GM12878 (cell line): ENCODE data around the gene MYPN. TPM values are rescaled to one million over a fixed set of nuclear protein-coding genes. Genes with fewer than 3 reads are reported as not detected.

Experiments used
- ATAC-seq: fragments of 200-7000 bp; cut with Tn5 transposase; 3 replicates; pipeline ENCODE4 v1.9.1; 2020; ENCODE audit warnings: mild to moderate bottlenecking, moderate library complexity
- BruUV-seq: library from RNA; stranded (reverse); fragments of 400-500 nt; replicated peaks from 2 replicates; lab custom pipeline; 2021; lab: Mats Ljungman, UMichigan
- CTCF ChIA-PET: fragments of 300-600 bp; sonication (Branson Sonifier 250); formaldehyde crosslinking; extraction: SDS; loops from one replicate; lab custom pipeline; 2021; ENCODE audit warnings: inconsistent platforms; lab: Yijun Ruan, JAX
- POLR2A ChIA-PET: fragments of 350-600 bp; formaldehyde crosslinking; extraction: SDS; loops from one replicate; lab custom pipeline; 2021; ENCODE audit warnings: inconsistent platforms; lab: Charles Lee
- RAD21 ChIA-PET: fragments of 300-600 bp; sonication (Branson Sonifier 250); formaldehyde crosslinking; loops from one replicate; lab custom pipeline; 2023; ENCODE audit warnings: antibody characterized with exemption; ENCODE audit not compliant: unreplicated experiment; lab: Charles Lee
- SMC1A ChIA-PET: fragments of 300-600 bp; sonication (Branson Sonifier 250); formaldehyde crosslinking; loops from one replicate; lab custom pipeline; 2023; ENCODE audit not compliant: unreplicated experiment, uncharacterized antibody; lab: Charles Lee
- DNase-seq: peaks from one replicate; pipeline ENCODE4 v3.0.0-alpha.2; 2011; ENCODE audit warnings: low read depth, low spot score
- FAIRE-seq: peaks from 3 replicates; lab custom pipeline; 2011; peaks lifted over from hg19 to GRCh38; lab: Jason Lieb, UNC
- H2AFZ ChIP-seq: 2 replicates; pipeline ENCODE4 v1.6.0; 2011; ENCODE audit warnings: low read depth, low read length, control low read depth; ENCODE audit not compliant: control insufficient read depth
- H3K27ac ChIP-seq: 2 replicates; pipeline ENCODE4 v1.5.1; 2011; ENCODE audit warnings: control low read depth; ENCODE audit not compliant: control insufficient read depth, insufficient read depth
- H3K27me3 ChIP-seq, 2 experiments: replicated peaks in 1 of 2; 2 replicates each; pipeline versions ENCODE4 v1.6.0 to v1.6.1; 2011; ENCODE audit warnings: low read length in 1 of 2; ENCODE audit not compliant: control insufficient read depth in 2 of 2, insufficient read depth in 2 of 2
- H3K36me3 ChIP-seq, 2 experiments: 2 replicates each; pipeline ENCODE4 v1.5.1; 2011; ENCODE audit warnings: low read length in 1 of 2; ENCODE audit not compliant: control insufficient read depth in 2 of 2, insufficient read depth in 2 of 2
- H3K4me1 ChIP-seq: 2 replicates; pipeline ENCODE4 v1.6.1; 2011; ENCODE audit warnings: mild to moderate bottlenecking, low read length, moderate library complexity, mixed read lengths; ENCODE audit not compliant: control insufficient read depth, insufficient read depth
- H3K4me2 ChIP-seq: 2 replicates; pipeline ENCODE4 v1.6.0; 2011; ENCODE audit warnings: control low read depth; ENCODE audit not compliant: control insufficient read depth, insufficient read depth
- H3K4me3 ChIP-seq: fragments of 200-600 bp; sonication (generic); 2 replicates; pipeline ENCODE4 v1.5.1; 2016
- H3K79me2 ChIP-seq: 2 replicates; pipeline ENCODE4 v1.6.0; 2011; ENCODE audit warnings: low read length; ENCODE audit not compliant: control insufficient read depth, insufficient read depth
- H3K9ac ChIP-seq: 2 replicates; pipeline ENCODE4 v1.8.0; 2011; ENCODE audit warnings: low read length, control low read depth, mixed read lengths; ENCODE audit not compliant: control insufficient read depth, insufficient read depth
- H3K9me3 ChIP-seq: replicated peaks from 3 replicates; pipeline ENCODE4 v1.5.1; 2011; ENCODE audit warnings: mild to moderate bottlenecking, low read length; ENCODE audit not compliant: control insufficient read depth, insufficient read depth
- H4K20me1 ChIP-seq: 2 replicates; pipeline ENCODE4 v1.6.0; 2011; ENCODE audit not compliant: control insufficient read depth, insufficient read depth
- CREM ChIP-seq: IDR thresholded peaks from 2 replicates; pipeline ENCODE4 v1.6.1; 2014; ENCODE audit warnings: antibody characterized with exemption, low read depth
- E2F8 ChIP-seq: fragments of 450-650 bp; IDR thresholded peaks from 2 replicates; pipeline ENCODE4 v1.6.1; 2018; ENCODE audit warnings: mild to moderate bottlenecking, low read depth, moderate library complexity; ENCODE audit not compliant: partially characterized antibody
- EP300 ChIP-seq, 2 experiments: fragments of 150-350 bp in 1 of 2; IDR thresholded peaks; 2 replicates each; pipeline ENCODE4 v1.6.1; 2011 to 2012; ENCODE audit warnings: low read depth in 2 of 2, low read length in 2 of 2, borderline replicate concordance in 1 of 2, improper control_type of control experiment in 1 of 2, inconsistent platforms in 1 of 2; ENCODE audit not compliant: control insufficient read depth in 1 of 2
- FOXK2 ChIP-seq: fragments of 450-650 bp; IDR thresholded peaks from 2 replicates; pipeline ENCODE4 v1.6.1; 2017; ENCODE audit warnings: mild to moderate bottlenecking, moderate library complexity
- IKZF2 ChIP-seq, 2 experiments: fragments of 450-650 bp; IDR thresholded peaks; 2 replicates each; pipeline ENCODE4 v1.6.1; 2017; ENCODE audit warnings: mild to moderate bottlenecking in 2 of 2, moderate library complexity in 2 of 2
- MTA2 ChIP-seq: fragments of 450-650 bp; IDR thresholded peaks from 2 replicates; pipeline ENCODE4 v1.6.1; 2016; ENCODE audit warnings: low read depth, mild to moderate bottlenecking, moderate library complexity
- NRF1 ChIP-seq: conservative IDR thresholded peaks from 2 replicates; pipeline ENCODE4 v1.6.1; 2011; ENCODE audit warnings: mild to moderate bottlenecking, low read depth, low read length, improper control_type of control experiment
- SPI1 ChIP-seq: IDR thresholded peaks from 2 replicates; pipeline ENCODE4 v1.6.1; 2011; ENCODE audit warnings: low read depth, mild to moderate bottlenecking, low read length, moderate library complexity, borderline replicate concordance; ENCODE audit not compliant: insufficient read depth
- SUZ12 ChIP-seq: fragments of 200-600 bp; sonication (generic); IDR thresholded peaks from one replicate; pipeline ENCODE4 v1.6.1; 2018; ENCODE audit warnings: antibody characterized with exemption, mild to moderate bottlenecking; ENCODE audit not compliant: unreplicated experiment
- TAF1 ChIP-seq: IDR thresholded peaks from 2 replicates; pipeline ENCODE4 v1.6.1; 2011; ENCODE audit warnings: mild to moderate bottlenecking, low read depth, low read length, borderline replicate concordance
- ZNF384 ChIP-seq: IDR thresholded peaks from 2 replicates; pipeline ENCODE4 v1.6.1; 2012; ENCODE audit warnings: low read depth, mild to moderate bottlenecking, low read length, improper control_type of control experiment, borderline replicate concordance
- WGBS: methylation state at CpG from one replicate; pipeline ENCODE4 v1.1.6; 2016; ENCODE audit warnings: low lambda C conversion rate; ENCODE audit not compliant: insufficient replicate concordance, insufficient coverage; ENCODE audit errors: missing lambda C conversion rate; 5-methylcytosine and 5-hydroxymethylcytosine counted together
- in situ Hi-C: fragments of 300-500 bp; cut with MboI; formaldehyde crosslinking; loops from 9 replicates; pipeline ENCODE4 v1.14.3; 2018; ENCODE audit warnings: mixed read lengths
- intact Hi-C: fragments of 100-400 bp; cut with micrococcal nuclease; formaldehyde crosslinking; loops from one replicate; pipeline ENCODE4 v1.14.2; 2022; ENCODE audit not compliant: unreplicated experiment
- polyA plus RNA-seq, 11 experiments: library from polyadenylated mRNA; depleted of rRNA in 4 of 11; unstranded in 6 of 11; stranded (reverse) in 5 of 11; fragments of >200 nt; fragmentation: Nextera tagmentation in 4 of 11; fragmentation: Illumina TruSeq in 1 of 11; extraction: Ambion mirVana in 4 of 11; extraction: Trizol in 1 of 11; gene quantifications; 1 replicate in 1 of 11; 2 replicates in 10 of 11; pipeline versions ENCODE4 v1.2.1 to v1.2.3, GENCODE V29; 2011 to 2016; ENCODE audit warnings: inconsistent platforms in 2 of 11, missing spikeins in 2 of 11, low read depth in 1 of 11
- total RNA-seq, 4 experiments: library from RNA; depleted of rRNA in 3 of 4; stranded (reverse); fragments of >200 nt in 3 of 4; fragmentation: Illumina TruSeq in 1 of 4; extraction: Trizol in 1 of 4; gene quantifications; 2 replicates each; pipeline versions ENCODE4 v1.2.1 to v1.2.3, GENCODE V29; 2013 to 2021

MYPN gene
- total and polyA plus RNA-seq, 10 of the 15 experiments (the other 5 are each of a cell fraction or from before 2014, with no cell fraction given) = 0.01 to 0.02 TPM; not detected in 8

DNA sequence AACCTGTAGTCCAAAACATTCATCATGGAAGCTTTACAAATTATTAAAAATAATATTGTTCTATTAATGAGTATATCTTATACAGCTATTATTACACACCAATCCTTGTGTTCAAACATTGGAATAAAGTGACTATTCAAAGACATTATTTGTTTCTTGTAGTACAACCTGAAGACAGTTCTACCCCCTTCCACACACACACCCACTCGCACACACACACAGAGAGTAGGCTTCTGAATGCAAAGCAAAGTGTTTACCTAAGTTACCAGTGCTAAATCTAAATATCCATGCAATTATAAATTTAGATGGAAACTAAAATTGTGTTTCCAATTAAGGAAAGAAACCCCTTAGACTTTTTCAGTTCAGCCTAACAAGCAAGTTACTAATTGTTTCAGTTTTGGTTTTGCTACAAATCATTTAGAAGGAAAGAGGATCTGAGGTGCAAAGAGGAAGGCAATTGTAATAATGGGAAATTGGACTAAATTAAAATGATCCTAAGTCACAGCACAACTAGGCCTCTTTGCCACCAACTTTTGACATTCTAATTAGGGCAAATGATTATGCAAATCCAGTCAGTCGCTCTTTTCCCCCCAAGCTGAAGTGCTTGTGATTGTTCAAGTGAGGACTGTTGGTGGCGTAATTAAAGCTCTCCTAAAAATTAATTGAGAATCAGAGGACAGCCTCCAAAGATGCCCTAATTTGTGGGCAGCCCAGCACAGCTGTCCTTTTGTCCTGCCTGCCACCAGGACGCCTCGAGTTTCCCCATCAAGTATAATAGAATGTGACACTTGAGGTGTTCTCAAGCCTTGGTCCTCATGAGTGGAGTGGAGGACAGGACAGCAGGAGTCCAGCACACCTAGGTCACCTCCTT lies 142.6 kb downstream of the MYPN start:
- POLR2A ChIA-PET = interaction anchor here (0.6 kb wide), 1 partner anchor 57 kb away, joined by 3 read pairs; no protein-coding TSS in a partner anchor
- H3K9ac ChIP-seq = no peak overlapping the region
- RAD21 ChIA-PET = no interaction called here

More for the DNA sequence above, 142.6 kb downstream of the MYPN start:
- peak overlapping the region; percentile 20; the same call in 1 of the 2 replicates for H3K4me3 ChIP-seq
- no peaks in the 10 kb centered on the region for H3K36me3 ChIP-seq
- in situ Hi-C loops = no loop called here
- no peak overlapping the region for H3K27ac ChIP-seq
- ChIA-PET CTCF (interaction anchor here (1.0 to 2.3 kb wide), 4 partner anchors 22 to 50 kb away, joined by 3 to 7 read pairs (median 4); no protein-coding TSS in a partner anchor), SMC1A (interaction anchor here (0.6 to 1.5 kb wide), 5 partner anchors 9 to 181 kb away, joined by 3 to 5 read pairs (median 3); no protein-coding TSS in a partner anchor)
- TF ChIP-seq IKZF2 (IDR thresholded peaks at IDR 0.05) = peak in 1 of 2 experiments; percentile 42; a peak in 2 of 4 replicates
- peak; percentile 52; the same call in 1 of the 2 replicates for TF ChIP-seq SPI1
- TF ChIP-seq EP300 (IDR thresholded peaks at IDR 0.05; ENCODE audit: borderline replicate concordance in 1 of 2, control insufficient read depth in 1 of 2, low read depth in 2 of 2, low read length in 2 of 2) = 0 out of 4 replicates have a peak, but pooled peaks of 1 of the 2 experiments have one; percentile 7
- TF ChIP-seq FOXK2 = no peak
- no peak for TF ChIP-seq SUZ12
- TF ChIP-seq NRF1 = no peak
- no peak for TF ChIP-seq ZNF384
- TF ChIP-seq TAF1 = no peak
- no peak for TF ChIP-seq CREM
- TF ChIP-seq E2F8 = no peak
- peak; percentile 87 for TF ChIP-seq MTA2
- H3K9me3 ChIP-seq = no peaks in the 10 kb centered on the region
- no TSS peak for BruUV-seq
- ATAC-seq (peak; percentile 61), FAIRE-seq (peak; percentile 80), DNase-seq (peak; percentile 24)
- H3K4me2 ChIP-seq = peak overlapping the region; percentile 61
- no peaks in the 10 kb centered on the region for H3K79me2 ChIP-seq
- peak overlapping the region; percentile 11 for H2AFZ ChIP-seq
- H4K20me1 ChIP-seq = no peaks in the 10 kb centered on the region
- peaks cover 7% of the 10 kb centered on the region for H3K4me1 ChIP-seq
- WGBS = 30% methylated on average over 5 of the region's 5 CpGs
- intact Hi-C loops = no loop called here
- no peaks in the 10 kb centered on the region for H3K27me3 ChIP-seq
